KOPT-K1 (cell line): ENCODE results near the gene SPATA22.
"Not testable (repeated sequence)": the region's sequence is repeated elsewhere in the genome, so short reads cannot be mapped to it uniquely, and the experiment has no call there.

ENCODE experiments used
- H3K27ac ChIP-seq: fragments of 200-600 bp; sonication (generic); 2 replicates; pipeline ENCODE4 v1.5.1; 2016; ENCODE audit warnings: antibody characterized with exemption, mild to moderate bottlenecking, low read depth, low read length; ENCODE audit not compliant: poor library complexity, severe bottlenecking
- H3K36me3 ChIP-seq: fragments of 200-600 bp; sonication (generic); 2 replicates; pipeline ENCODE4 v1.5.1; 2017; ENCODE audit warnings: antibody characterized with exemption, mild to moderate bottlenecking, low read length, moderate library complexity; ENCODE audit not compliant: insufficient read depth
- H3K9me3 ChIP-seq: fragments of 200-600 bp; sonication (generic); 2 replicates; pipeline ENCODE4 v1.5.1; 2017; ENCODE audit warnings: antibody characterized with exemption, low read length, mild to moderate bottlenecking; ENCODE audit not compliant: insufficient read depth, poor library complexity, severe bottlenecking

SPATA22 gene

DNA sequence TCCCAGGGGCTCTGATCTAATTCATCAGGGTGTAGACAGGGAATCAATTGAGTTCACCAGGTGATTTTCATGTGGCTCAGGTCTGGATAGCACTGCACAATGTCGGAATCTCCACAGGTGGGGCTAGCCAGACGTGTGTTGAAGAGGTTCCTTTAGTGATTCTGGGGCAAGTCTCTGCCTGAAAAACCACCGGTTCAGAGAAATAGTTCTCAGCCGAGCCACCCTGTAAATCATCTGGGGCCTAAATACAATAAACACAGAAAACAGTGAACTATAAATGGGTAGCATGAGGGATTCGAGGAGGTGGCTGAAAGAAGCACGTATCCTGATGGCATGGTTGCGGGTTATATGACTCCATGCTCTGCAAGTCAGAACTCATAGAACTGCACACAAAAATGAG lies 25.5 kb upstream of the SPATA22 start:
- Histone ChIP-seq H3K36me3 (no peaks in the 10 kb centered on the region), H3K27ac (no peak overlapping the region), H3K9me3 (peaks cover 10% of the 10 kb centered on the region)

DNA sequence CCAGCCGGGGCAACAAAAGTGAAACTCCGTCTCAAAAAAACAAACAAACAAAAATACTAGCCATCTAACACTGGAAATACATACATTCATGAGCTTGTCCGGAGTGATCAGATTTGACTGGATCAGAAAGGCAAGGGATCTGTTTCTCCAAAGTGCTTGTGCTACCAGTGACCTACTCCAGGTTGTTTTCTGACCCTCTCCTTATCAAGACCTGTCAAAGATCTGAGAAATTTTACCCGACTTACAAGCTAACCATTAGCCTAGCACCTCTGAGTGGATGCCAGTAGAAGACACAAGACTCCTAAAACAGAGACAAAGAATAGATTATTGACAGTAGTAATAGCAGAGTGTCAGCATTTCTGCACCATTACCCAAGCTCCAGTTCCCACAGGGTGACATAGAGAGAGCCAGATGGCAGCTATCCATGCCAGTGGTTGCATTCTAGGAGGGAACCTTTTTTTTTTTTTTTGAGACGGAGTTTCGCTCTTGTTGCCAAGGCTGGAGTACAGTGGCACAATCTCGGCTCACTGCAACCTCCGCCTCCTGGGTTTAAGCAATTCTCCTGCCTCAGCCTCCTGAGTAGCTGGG lies 14.0 kb upstream of the SPATA22 start:
- Histone ChIP-seq H3K9me3 (no peaks in the 10 kb centered on the region), H3K36me3 (no peaks in the 10 kb centered on the region), H3K27ac (no peak overlapping the region)

DNA sequence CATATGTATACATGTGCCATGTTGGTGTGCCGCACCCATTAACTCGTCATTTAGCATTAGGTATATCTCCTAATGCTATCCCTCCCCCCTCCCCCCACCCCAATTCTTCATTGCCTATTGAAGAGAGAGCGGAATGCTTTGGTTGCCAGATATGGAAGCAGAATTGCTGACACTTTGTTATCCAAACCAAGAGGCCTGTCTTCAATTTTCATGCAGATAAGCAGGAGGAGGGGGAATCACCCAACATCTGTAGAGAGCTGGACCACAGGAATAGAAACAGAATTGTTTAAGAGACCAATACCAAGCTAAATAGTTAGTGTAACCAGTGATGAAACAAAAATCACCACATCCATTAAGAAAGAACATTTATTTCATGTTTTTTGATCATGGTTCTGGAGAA lies 11.2 kb upstream of the SPATA22 start:
- no peaks in the 10 kb centered on the region for H3K36me3 ChIP-seq
- no peaks in the 10 kb centered on the region for H3K9me3 ChIP-seq
- no peak overlapping the region for H3K27ac ChIP-seq

DNA sequence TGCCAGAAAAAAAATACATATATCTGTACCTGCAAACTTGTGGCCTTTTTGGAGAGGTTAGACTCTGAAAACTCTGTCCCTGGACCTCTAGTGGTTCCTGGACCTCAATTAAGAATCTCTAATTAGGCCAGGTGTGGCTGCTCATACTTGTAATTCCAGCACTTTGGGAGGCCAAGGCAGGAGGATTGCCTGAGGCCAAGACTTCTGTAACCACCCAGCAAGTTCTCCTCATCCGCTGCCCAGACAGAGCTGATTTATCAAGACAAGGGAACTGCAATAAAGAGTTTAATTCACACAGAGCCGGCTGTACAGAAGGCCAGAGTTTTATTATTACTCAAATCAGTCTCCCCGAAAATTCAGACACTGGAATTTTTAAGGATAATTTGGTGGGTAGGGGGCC lies 8.4 kb upstream of the SPATA22 start:
- no peaks in the 10 kb centered on the region for H3K36me3 ChIP-seq
- no peak overlapping the region for H3K27ac ChIP-seq
- H3K9me3 ChIP-seq = no peaks in the 10 kb centered on the region

DNA sequence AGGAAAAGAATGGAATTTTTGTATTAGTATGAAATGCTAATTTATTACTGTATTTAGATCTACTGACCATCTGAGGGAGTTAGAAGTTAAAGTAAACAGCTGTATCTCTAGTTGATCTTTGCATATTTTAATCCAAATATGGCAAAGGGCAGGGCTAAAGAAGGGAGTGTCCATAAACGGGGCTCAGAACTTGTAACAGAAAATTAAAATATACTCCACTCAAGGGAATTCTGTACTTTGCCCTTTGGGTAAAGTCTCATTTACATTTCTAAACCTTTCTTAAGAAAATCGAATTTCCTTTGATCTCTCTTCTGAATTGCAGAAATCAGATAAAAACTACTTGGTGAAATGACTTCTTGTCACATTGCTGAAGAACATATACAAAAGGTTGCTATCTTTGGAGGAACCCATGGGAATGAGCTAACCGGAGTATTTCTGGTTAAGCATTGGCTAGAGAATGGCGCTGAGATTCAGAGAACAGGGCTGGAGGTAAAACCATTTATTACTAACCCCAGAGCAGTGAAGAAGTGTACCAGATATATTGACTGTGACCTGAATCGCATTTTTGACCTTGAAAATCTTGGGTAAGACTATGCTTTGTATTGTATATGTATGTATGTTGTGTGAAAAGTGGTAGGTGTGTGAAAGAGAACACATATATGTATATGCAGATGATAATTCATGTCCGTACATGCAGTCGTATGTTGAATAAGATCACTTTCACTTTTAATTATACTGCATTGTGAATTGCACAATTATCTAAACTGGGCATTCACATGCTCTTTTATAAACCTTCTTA lies 4.4 kb upstream of the SPATA22 start, which contains the start of gene ASPA:
Gene ASPA (plus strand): TSS at position 186 of the 799 bp plus-strand sequence. CDS start 163 bp downstream, at position 349.
- Histone ChIP-seq H3K36me3 (no peaks in the 10 kb centered on the region), H3K9me3 (no peaks in the 10 kb centered on the region), H3K27ac (no peak within 1 kb of the TSS)

DNA sequence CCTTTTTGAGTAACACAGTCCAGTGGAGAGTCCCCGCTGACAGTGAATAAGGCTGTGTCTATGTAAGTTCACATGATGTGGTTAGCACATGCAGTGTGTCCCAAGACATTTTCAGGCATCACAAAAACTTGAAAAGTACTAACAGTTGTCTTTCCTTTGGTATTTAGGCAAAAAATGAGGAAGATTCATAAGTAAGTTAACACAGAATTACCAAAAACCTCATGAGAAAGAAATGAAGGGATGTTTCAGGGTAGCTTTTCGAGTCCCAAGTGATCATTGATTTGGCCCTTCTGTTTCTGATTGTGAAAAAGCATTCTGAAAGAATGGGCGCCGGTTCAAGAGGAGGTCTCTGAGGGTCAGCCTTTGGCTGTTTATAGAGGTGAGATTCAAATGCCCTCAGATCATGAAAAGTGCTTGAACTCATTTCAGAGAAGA lies 3.6 kb upstream of the SPATA22 start:
- no peaks in the 10 kb centered on the region for H3K36me3 ChIP-seq
- no peak overlapping the region for H3K27ac ChIP-seq
- H3K9me3 ChIP-seq = no peaks in the 10 kb centered on the region

DNA sequence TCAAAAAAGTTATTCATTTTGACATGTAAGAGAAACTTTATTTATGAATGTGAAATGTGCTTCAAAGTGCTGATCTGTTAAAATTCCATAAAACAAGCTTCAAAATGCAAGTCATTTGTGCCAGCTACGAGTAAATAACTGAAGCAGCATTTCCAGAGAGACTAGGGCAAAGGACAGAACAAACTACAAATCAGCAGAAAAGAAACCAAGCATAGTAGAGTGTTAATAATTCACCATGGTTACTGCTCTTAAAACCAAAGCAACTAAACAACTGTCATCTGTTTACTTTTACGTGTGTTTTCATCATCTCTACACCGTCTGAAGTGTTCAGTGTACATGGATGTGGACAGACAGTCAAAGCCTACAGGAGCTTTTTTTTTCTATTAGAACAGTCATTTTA lies 2.6 kb upstream of the SPATA22 start:
- H3K27ac ChIP-seq = no peak overlapping the region
- no peaks in the 10 kb centered on the region for H3K36me3 ChIP-seq
- H3K9me3 ChIP-seq = no peaks in the 10 kb centered on the region

DNA sequence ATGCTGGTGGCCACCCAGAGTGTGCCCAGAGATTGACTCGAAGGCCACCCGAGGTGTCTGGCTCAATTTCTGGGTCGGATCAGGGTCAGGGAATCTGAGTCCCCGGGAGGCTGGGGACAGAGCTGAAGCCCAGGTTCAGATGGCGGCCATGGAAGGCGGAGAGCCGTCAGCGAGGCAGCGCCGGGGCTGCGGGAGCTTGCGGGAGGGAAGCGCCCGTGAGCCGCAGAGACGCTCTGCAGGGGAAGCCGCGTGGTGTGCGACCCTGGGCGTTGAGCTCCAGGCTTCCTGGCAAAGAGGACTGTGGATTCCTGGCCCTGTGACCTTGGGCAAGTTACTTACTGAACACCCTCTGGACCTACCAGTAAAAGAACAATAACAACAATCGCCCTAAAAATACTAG lies 518 bp upstream of the SPATA22 start:
- no peaks in the 10 kb centered on the region for H3K36me3 ChIP-seq
- H3K9me3 ChIP-seq = no peaks in the 10 kb centered on the region
- H3K27ac ChIP-seq = no peak overlapping the region

DNA sequence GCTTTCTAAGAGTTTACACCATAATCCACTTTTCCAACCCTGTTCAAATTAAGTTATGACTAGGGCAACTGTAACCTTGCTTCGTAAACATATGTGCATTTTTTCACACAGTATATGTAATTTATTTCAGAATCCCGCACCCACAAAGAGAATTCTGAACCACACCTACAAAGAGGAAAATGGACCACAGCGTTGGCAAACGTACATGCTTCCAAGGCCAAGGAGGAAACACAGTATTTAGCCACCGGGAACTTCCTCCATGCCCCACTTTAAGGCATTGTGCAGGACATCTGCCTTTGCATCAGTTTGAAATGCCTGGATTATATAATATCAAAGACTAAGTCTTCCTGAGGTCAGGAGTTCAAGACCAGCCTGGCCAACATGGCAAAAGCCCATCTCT lies 2.1 kb downstream of the SPATA22 start:
- H3K9me3 ChIP-seq = no peaks in the 10 kb centered on the region
- H3K36me3 ChIP-seq = no peaks in the 10 kb centered on the region
- H3K27ac ChIP-seq = no peak overlapping the region

DNA sequence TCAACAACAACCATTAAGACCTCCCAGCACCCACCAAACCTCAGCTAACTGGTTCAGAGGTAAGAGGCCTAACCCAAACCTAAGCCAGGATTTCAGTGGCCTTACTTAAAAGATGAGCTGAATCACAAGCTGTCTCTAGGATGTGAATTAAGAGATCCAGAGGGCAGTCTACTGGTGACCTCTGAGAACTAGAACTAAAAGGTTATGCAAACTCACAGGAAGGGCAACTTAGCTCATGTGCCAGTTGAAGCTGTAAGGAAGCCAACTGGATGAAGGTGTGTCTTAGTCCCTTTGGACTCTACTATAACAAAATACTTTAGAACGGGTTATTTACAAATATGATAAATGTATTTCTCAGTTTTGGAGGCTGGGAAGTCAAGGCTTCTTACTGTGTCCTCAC lies 5.3 kb downstream of the SPATA22 start:
- H3K36me3 ChIP-seq, H3K27ac ChIP-seq, H3K9me3 ChIP-seq: not testable (repeated sequence)

DNA sequence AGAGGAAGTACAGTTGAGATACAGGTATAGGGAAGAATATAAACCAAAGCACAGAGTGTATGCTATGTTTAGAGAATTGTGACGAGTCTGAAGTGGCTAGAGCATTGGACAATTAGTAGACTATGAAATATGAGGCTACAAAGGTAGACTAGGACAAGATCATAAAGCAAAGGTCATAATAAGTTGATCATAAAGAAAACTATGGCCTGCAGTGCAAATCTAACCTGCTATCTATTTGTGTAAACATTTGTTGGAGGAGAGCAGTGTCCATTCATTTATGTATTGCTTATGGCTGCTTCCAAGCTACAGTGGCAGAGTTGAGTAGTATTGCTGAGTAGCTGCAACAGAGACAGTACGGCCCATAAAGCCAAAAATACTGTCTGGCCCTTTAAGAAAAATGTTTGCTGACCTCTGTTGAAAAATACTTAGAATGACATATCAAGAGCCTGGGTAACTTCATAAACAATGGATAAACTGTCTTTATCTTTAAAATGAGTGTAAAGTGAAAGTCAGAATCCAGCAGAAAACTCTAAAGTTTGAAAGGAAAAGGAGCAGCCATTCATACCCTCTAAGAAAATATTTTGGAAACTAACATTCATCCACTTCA lies 23.5 kb downstream of the SPATA22 start:
- Histone ChIP-seq H3K36me3 (no peaks in the 10 kb centered on the region), H3K9me3 (no peaks in the 10 kb centered on the region), H3K27ac (no peak overlapping the region)

DNA sequence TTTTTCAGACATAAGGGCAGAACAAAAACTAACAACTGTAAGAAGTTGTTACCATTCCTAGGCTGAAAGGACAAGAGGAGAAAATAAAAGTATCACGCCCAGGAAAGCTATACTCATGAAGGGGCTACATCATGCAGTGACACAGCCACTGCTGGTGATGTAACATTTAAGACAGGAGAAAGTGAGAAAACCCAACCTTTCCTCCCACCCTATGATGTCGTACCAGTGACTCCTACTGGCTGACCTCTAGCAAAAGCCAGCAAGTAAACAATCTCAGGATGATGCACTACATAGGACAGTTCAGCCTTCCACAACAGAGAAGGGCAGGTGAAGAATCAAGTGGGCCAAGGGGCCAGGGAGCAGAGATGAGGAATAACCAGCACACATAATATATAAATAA lies 24.0 kb downstream of the SPATA22 start:
- Histone ChIP-seq H3K27ac (no peak overlapping the region), H3K36me3 (no peaks in the 10 kb centered on the region)

DNA sequence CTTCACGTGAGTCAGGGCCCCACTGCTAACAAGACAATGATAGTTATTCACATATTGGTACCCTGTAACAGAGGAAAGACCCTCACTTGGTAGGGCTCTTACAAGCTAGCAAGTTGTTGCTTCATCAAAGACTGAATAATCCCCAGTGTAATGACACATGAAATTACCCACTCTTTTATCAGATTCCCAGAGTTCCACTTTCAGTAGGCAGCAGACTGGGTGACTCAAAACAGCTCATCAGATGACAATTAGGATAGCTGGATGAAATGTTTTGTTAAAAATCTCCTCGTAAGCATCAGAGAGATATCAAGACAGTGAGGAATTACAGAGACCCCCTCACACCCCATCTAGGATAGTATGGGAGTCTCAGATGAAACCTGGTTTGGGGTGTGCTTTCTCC lies 31.2 kb downstream of the SPATA22 start:
- Histone ChIP-seq H3K9me3 (no peaks in the 10 kb centered on the region), H3K36me3 (no peaks in the 10 kb centered on the region), H3K27ac (no peak overlapping the region)

More for the DNA sequence above, 24.0 kb downstream of the SPATA22 start:
- no peaks in the 10 kb centered on the region for H3K9me3 ChIP-seq

DNA sequence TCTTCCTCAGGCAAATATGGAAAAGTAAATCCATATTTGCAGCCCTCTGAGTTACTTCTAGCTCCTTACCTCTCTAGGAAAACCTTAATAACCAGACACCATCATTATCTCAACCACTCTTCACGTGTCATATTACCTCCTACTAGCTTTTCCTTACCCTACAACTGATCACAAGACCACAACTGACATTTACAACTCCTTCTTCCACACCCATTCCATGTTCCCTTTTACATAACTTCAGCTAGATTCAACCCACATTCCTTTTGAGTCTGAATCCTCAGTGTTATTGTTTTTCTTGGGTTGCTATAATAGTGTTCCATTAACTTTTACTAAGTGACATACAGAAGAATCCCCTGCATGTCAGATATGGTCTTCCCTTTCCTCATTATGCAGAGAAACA lies 33.3 kb downstream of the SPATA22 start:
- Histone ChIP-seq H3K9me3 (no peaks in the 10 kb centered on the region), H3K36me3 (no peaks in the 10 kb centered on the region), H3K27ac (no peak overlapping the region)

DNA sequence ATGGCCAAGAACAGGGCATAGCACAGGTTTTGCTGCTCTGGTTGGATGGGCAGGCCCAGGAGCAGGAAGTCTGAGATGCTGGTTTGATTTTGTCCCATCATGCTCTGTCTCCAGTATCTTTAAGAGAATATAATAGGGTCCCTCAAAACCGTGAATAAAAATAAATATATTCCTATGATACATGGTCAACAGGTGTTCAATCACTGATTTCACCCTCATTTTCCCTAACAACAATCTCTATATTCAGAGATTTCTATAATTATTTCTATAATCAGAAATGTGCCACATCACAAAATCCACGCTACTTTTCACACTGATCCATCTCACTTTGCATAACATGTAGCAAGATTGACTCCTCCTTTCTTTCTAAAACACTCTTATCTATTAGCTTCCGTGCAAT lies 37.9 kb downstream of the SPATA22 start, which contains the start of gene OR1E2:
Gene OR1E2 (minus strand): TSS at position 101 of the 400 bp plus-strand sequence. CDS start 0 bp downstream, at position 101.
- no peak within 1 kb of the TSS for H3K27ac ChIP-seq
- peaks cover 3% of the 10 kb centered on the region for H3K9me3 ChIP-seq
- H3K36me3 ChIP-seq = no peaks in the 10 kb centered on the region
